Activated gamma-delta T cell (primary cell): ENCODE data around the gene EZH2.

Experiments
- DNase-seq: peaks from one replicate; lab custom pipeline; 2025; lab: John Stamatoyannopoulos, UW

EZH2 gene

DNA sequence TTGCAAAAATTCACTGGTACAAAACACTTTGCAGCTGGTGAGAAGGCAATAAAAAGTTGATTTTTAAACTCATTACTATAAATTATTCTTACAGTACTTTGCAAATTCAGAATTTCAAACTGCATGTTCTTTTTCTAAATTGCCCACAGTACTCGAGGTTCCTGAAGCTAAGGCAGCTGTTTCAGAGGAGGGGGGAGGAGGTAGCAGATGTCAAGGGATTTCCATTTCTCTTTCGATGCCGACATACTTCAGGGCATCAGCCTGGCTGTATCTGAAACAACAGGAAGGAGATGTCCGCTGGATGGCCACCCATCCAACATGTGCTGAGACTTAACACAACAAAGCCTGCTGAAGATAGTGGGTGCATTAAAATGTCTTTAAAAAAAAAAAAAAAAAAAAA lies 76.7 kb downstream of the EZH2 start:
- no peak for DNase-seq

DNA sequence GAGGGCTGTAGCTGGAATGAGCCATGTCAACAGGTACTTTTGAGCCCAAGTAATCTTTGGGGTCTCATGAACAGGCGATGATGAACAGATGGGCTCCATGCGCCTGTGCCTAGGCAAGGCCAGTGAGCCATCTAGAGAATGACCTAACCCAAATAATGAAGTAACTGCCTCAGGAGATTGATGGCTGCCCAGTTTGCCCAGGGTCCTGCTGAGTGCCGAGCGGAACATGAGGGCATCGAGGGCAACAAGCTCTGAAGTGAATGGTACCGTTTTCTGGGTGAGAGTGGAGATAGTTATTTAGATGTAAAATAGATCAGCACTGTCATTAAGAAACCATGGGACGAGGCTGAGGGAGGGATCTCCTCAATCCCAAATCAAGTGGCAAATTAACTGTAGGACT lies 77.9 kb downstream of the EZH2 start:
- DNase-seq = no peak

DNA sequence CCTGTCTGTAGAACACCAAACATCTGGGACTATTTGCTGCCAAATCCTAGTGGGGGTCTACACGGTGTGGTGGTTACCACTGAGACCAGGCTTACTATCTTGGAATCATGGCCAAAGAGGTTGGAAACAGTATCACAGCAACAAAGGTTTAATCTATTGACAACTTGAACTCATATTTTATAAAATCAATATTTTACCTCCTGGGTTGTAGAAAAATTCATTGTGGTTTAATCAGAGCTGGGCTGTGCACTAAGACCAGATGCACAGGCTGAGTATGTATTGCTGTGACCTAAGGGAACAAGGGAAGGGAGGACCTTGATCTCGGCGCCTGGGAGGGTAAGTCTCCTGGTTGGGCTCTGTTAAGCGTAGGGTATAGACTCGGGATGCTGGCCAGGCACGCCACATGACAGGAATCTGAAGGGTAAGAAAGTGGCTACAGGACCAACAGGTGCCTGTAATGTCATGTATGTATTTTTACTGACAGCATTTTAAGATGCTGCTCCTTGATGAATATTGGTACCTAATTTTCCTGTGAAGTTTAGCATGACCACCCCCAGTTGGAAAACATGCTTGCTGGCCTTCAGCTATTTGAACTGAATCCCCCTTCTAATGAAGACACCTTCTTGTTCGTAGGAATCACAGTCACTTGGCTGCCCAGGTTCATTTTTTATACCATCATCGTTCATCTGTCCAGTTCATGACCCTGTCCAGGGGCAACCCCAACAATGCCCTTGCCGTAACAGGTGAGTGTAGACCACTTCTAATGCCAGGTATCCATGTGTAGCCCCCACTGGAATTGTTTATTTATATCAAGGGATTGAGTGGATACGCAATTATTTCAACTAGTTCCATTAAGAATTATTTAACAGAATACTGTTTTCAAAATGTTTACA lies 79.5 kb downstream of the EZH2 start:
- no peak for DNase-seq

GRCh38 chr7:148803094-148803493 lies 81.0 kb downstream of the EZH2 start:
- DNase-seq = no peak

DNA sequence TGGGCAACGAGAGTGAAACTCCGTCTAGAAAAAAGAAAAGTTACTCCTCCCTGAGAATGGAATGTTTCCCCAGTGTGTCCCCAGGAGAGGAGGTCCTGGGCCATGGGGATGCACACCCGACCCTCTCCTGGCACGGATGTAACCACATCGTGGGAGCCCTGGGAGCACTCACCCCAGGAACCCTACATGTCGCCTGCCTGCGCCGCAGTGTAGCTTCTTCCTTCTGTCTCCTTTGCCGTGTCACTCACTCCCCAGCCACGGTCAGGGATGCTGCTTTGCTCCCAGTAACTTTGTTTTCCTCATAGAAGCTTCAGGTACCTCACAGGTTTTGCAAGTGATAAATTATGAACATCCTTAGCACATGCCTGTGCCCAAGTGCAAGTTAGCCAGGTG lies 82.0 kb downstream of the EZH2 start:
- DNase-seq = no peak

DNA sequence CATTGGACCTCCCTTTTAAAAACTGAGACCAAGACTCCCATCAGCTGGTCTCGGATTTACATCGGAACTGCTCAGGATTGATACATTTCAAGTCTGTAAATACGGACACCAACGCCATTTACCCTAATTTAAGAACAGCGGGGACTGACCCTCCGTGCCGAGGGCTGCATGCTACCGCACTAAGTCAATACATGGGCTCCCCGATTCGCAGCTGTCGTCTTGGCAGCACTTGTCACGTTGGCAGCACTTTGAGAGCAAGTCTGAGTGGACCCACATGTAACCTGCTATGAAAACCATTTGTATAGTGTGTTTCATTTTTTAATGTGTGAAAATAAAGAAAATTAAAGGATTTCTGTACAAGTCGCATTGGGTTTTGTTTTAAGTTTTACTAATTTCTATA lies 83.4 kb downstream of the EZH2 start:
- no peak for DNase-seq

- no peak for DNase-seq
Measured at GRCh38 chr7:148799893-148800555, 84.1 kb downstream of the EZH2 start.

- no peak for DNase-seq
Measured at GRCh38 chr7:148796841-148797240, 87.2 kb downstream of the EZH2 start.

DNA sequence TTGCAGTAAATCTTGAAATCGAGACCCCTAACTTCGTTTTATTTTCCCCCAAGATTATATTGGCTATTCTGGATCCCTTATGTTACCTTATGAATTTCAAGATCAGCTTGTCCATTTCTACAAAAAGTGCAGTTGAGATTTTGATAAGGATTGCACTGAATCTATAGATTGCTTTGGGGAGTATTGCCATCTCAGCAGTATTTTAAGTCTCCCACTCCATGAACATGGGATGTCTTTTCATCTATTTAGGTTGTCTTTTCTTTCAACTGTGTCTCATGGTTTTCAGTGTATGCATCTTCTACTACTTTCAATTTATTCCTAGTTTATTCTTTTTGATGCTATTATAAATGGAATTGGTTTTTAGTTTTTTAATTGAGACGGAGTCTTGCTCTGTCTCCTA lies 89.6 kb downstream of the EZH2 start:
- no peak for DNase-seq

GRCh38 chr7:148793590-148793989 lies 90.5 kb downstream of the EZH2 start:
- no peak for DNase-seq

DNA sequence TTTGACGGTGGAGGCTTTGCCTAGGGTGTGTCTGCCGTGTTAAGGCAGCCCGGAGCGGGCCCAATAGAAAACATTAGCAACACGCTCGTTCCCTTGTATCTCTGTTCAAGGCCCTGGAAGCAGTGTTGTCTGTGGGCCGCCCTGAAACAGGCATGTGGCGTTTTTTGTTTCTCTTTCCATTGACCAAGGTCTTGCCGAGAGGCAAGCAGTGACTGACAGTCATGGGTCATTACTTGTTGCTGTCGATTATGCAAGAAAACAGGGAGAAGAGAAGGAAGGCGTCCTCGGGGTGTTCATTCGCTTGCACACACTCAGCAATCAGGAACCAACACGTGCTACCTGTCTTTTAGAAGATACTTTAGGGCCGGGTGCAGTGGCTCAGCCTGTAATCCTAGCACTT lies 92.5 kb downstream of the EZH2 start:
- DNase-seq = no peak

- DNase-seq = no peak
Measured at GRCh38 chr7:148790850-148791249, 93.2 kb downstream of the EZH2 start.

DNA sequence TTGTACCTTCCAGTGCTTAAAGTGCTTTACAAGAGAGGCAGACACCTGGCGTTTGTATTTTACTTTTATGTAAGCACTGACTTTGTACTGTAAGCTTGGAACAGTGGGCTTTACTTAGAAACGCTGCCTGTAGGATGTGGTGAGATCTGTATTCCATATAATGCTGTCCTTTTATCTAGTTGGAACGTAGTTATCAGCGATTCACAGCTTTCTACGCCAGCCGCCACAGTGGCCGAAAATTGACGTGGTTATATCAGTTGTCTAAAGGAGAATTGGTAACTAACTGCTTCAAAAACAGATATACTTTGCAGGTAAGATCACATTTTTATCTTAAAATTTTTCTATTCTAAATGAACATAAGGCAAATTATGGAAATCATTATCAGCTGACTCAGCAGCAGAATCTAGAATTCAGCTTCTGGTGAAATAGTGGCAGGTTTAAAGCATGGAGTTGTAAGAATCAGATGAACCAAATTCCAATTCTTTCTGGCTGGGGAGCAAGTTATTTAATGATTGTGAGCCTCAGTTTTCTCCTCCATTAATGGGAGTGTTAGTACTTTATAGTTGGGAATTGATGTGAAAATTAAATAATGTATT lies 93.9 kb downstream of the EZH2 start:
- DNase-seq = no peak

- no peak for DNase-seq
Measured at GRCh38 chr7:148789220-148789619, 94.9 kb downstream of the EZH2 start.

DNA sequence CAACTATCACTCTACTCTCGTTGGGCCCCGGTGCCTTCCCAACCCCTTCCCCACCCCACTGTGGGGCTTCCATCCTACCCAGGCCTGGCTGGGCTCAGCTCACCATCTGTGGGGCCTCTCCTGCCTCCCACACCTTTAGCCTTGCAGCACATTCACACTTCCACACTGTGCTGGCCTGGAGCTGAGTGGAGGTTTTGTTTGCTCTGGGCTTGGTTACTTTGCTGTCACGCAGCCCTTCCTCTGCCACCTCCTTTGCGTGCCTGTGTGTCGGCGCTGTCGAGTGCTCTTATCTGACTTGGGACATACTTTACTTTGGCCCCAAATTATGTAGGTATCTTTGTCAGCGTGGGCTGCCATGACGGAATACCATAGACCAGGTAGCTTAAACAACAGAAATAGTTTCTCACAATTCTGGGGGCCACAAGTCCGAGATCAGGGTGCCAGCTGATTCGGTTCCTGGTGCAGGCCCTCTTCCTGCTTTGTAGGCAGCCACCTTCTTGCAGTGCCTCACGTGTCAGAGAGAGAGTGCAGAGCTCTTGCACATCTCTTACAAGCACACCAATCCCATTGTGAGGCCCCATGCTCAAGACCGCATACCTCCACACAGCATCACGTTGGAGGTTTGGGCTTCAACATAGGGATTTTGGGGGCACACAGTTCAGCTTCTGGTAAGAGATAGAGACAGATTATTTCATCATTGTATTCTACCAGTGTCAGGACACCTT lies 96.4 kb downstream of the EZH2 start:
- DNase-seq = no peak

GRCh38 chr7:148783801-148784527 lies 100.1 kb downstream of the EZH2 start:
- DNase-seq = no peak

DNA sequence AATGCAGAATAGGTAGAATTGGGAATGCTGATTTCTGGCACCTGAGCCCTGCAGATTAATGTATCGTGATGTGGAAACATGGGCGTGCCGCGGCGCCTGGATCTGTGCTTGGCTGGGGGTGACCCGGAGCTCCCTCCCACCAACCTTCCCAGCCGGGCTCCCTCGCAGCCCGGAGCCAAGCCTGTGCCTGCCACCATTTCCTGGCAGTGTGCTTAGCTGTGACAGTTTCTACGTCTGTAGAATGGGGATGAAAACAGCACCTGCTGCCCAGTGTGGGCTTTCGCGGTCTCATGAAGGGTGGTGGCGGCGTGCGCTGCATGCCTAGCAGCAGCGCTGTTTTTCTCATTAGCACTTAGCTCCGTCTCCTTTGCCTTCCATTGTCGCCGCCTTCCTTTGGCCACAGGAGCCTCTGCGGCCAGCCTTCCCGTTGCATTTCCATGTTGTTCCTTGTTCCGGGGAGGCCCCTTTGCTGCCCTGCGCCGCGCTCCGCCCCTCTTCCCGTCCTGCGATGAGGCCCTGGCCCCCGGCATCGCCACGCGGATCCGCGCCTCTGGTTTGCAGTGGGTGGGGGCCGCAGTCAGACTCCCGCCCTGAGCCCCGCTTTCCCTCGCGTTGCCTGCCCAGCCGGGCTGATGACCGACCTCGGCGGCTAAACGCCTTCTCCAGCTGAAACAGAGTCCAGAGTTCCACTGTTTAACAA lies 101.2 kb downstream of the EZH2 start:
- DNase-seq = no peak

GRCh38 chr7:148774471-148774870 lies 109.6 kb downstream of the EZH2 start:
- DNase-seq = no peak

- DNase-seq = no peak
Measured at GRCh38 chr7:148773334-148773733, 110.8 kb downstream of the EZH2 start.

DNA sequence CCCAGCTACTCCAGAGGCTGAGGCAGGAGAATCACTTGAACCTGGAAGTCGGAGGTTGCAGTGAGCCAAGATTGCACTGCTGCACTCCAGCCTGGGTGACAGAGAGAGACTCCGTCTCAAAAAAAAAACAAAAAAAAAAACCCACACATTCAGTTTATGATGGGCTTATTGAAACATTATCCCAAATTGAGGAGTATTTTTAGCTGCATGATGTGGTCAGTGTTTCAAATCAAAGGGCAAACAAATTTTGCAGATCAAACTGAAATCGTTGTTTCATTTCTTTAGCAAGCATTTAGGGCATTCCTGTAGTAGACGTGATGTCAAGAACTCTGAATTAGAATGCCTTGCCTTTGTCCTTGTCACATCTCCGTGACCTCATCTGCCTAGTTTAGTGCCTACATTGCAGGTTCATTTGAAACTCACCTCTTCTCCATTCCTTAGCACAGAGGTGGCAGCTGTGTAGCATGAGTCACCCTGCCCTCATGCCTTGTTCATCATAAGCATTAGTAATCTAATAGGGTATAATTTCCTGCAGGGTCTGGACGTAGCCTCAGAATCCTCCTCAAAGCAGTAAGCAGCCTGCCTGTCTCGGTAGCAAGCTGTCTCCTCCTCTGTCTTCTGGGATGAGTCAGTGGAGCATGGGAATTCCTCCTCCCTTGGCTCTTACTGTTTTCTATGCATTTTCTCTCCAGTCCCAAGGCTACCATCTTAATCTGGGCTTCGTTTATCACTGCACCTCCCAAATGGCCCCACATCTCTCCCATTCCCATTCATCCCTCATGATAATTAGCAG lies 111.6 kb downstream of the EZH2 start:
- DNase-seq = no peak
